Endothelial cell of umbilical vein (primary cell): ENCODE measurements around the gene DCTD.

Experiments
- CTCF ChIP-seq, 2 donors: IDR thresholded peaks; 1 replicate in 1 of 2; 2 replicates in 1 of 2; pipeline ENCODE4 v1.5.1; 2011; ENCODE audit warnings: low read length in 2 of 2, mild to moderate bottlenecking in 2 of 2, moderate library complexity in 2 of 2, control low read depth in 1 of 2, inconsistent platforms in 1 of 2, low read depth in 1 of 2; ENCODE audit not compliant: insufficient read depth in 1 of 2; ENCODE audit errors: extremely low read depth in 1 of 2
- EZH2 ChIP-seq: IDR thresholded peaks from 2 replicates; pipeline ENCODE4 v1.6.1; 2012; ENCODE audit warnings: borderline replicate concordance, low read depth, mild to moderate bottlenecking, moderate library complexity, low read length, inconsistent platforms; ENCODE audit not compliant: severe bottlenecking
- FOS ChIP-seq: IDR thresholded peaks from 2 replicates; pipeline ENCODE4 v1.6.1; 2011; ENCODE audit warnings: mild to moderate bottlenecking, low read length, moderate library complexity, borderline replicate concordance; ENCODE audit not compliant: insufficient read depth
- GATA2 ChIP-seq: IDR thresholded peaks from 2 replicates; pipeline ENCODE4 v1.7.0; 2011; ENCODE audit warnings: low read depth, mild to moderate bottlenecking, moderate library complexity, mixed read lengths, low read length; ENCODE audit not compliant: insufficient read length, insufficient read depth
- JUN ChIP-seq: IDR thresholded peaks from 2 replicates; pipeline ENCODE4 v1.6.1; 2011; ENCODE audit warnings: borderline replicate concordance, low read depth; ENCODE audit not compliant: insufficient read length, insufficient read depth
- MYC ChIP-seq: IDR thresholded peaks from one replicate; pipeline ENCODE4 v1.6.1; 2011; ENCODE audit warnings: mild to moderate bottlenecking, low read depth, low read length
- POLR2A ChIP-seq: IDR thresholded peaks from 2 replicates; pipeline ENCODE4 v1.6.1; 2012; ENCODE audit warnings: low read depth, mild to moderate bottlenecking, control low read depth, low read length
- POLR2AphosphoS5 ChIP-seq: IDR thresholded peaks from 2 replicates; pipeline ENCODE4 v1.6.1; 2012; ENCODE audit warnings: low read depth, mild to moderate bottlenecking, control low read depth, low read length, moderate library complexity; ENCODE audit not compliant: insufficient read depth
- TF ChIP-seq, protein P1 (sequence below): IDR thresholded peaks from 2 replicates; pipeline ENCODE4 v1.6.1; 2011; ENCODE audit not compliant: insufficient read depth, insufficient read length

- TF ChIP-seq CTCF (IDR thresholded peaks at IDR 0.05; ENCODE audit: extremely low read depth in 1 of 2, insufficient read depth in 1 of 2, low read depth in 1 of 2, low read length in 2 of 2), result no peak
- no peak for TF ChIP-seq POLR2A
- no peak for TF ChIP-seq JUN
- TF ChIP-seq EZH2, result no peak
- no peak for TF ChIP-seq POLR2AphosphoS5
- no peak for TF ChIP-seq MYC
- TF ChIP-seq, protein P1, sequence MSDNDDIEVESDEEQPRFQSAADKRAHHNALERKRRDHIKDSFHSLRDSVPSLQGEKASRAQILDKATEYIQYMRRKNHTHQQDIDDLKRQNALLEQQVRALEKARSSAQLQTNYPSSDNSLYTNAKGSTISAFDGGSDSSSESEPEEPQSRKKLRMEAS, result no peak
- no peak for TF ChIP-seq FOS
- TF ChIP-seq GATA2, result no peak
Observed at GRCh38 chr4:182858711-182859110, 58.5 kb downstream of the DCTD start.
